GM12878 (cell line): ENCODE results near the gene LRRC74B. TPM values are rescaled to one million over a fixed set of nuclear protein-coding genes. Genes with fewer than 3 reads are reported as not detected.

ENCODE experiments used
- ATAC-seq: fragments of 200-7000 bp; cut with Tn5 transposase; 3 replicates; pipeline ENCODE4 v1.9.1; 2020; ENCODE audit warnings: mild to moderate bottlenecking, moderate library complexity
- BruUV-seq: library from RNA; stranded (reverse); fragments of 400-500 nt; replicated peaks from 2 replicates; lab custom pipeline; 2021; lab: Mats Ljungman, UMichigan
- CTCF ChIA-PET: fragments of 300-600 bp; sonication (Branson Sonifier 250); formaldehyde crosslinking; extraction: SDS; loops from one replicate; lab custom pipeline; 2021; ENCODE audit warnings: inconsistent platforms; lab: Yijun Ruan, JAX
- POLR2A ChIA-PET: fragments of 350-600 bp; formaldehyde crosslinking; extraction: SDS; loops from one replicate; lab custom pipeline; 2021; ENCODE audit warnings: inconsistent platforms; lab: Charles Lee
- RAD21 ChIA-PET: fragments of 300-600 bp; sonication (Branson Sonifier 250); formaldehyde crosslinking; loops from one replicate; lab custom pipeline; 2023; ENCODE audit warnings: antibody characterized with exemption; ENCODE audit not compliant: unreplicated experiment; lab: Charles Lee
- SMC1A ChIA-PET: fragments of 300-600 bp; sonication (Branson Sonifier 250); formaldehyde crosslinking; loops from one replicate; lab custom pipeline; 2023; ENCODE audit not compliant: unreplicated experiment, uncharacterized antibody; lab: Charles Lee
- DNase-seq: peaks from one replicate; pipeline ENCODE4 v3.0.0-alpha.2; 2011; ENCODE audit warnings: low read depth, low spot score
- FAIRE-seq: peaks from 3 replicates; lab custom pipeline; 2011; peaks lifted over from hg19 to GRCh38; lab: Jason Lieb, UNC
- H2AFZ ChIP-seq: 2 replicates; pipeline ENCODE4 v1.6.0; 2011; ENCODE audit warnings: low read depth, low read length, control low read depth; ENCODE audit not compliant: control insufficient read depth
- H3K27ac ChIP-seq: 2 replicates; pipeline ENCODE4 v1.5.1; 2011; ENCODE audit warnings: control low read depth; ENCODE audit not compliant: control insufficient read depth, insufficient read depth
- H3K27me3 ChIP-seq, 2 experiments: replicated peaks in 1 of 2; 2 replicates each; pipeline versions ENCODE4 v1.6.0 to v1.6.1; 2011; ENCODE audit warnings: low read length in 1 of 2; ENCODE audit not compliant: control insufficient read depth in 2 of 2, insufficient read depth in 2 of 2
- H3K36me3 ChIP-seq, 2 experiments: 2 replicates each; pipeline ENCODE4 v1.5.1; 2011; ENCODE audit warnings: low read length in 1 of 2; ENCODE audit not compliant: control insufficient read depth in 2 of 2, insufficient read depth in 2 of 2
- H3K4me1 ChIP-seq: 2 replicates; pipeline ENCODE4 v1.6.1; 2011; ENCODE audit warnings: mild to moderate bottlenecking, low read length, moderate library complexity, mixed read lengths; ENCODE audit not compliant: control insufficient read depth, insufficient read depth
- H3K4me2 ChIP-seq: 2 replicates; pipeline ENCODE4 v1.6.0; 2011; ENCODE audit warnings: control low read depth; ENCODE audit not compliant: control insufficient read depth, insufficient read depth
- H3K4me3 ChIP-seq: fragments of 200-600 bp; sonication (generic); 2 replicates; pipeline ENCODE4 v1.5.1; 2016
- H3K79me2 ChIP-seq: 2 replicates; pipeline ENCODE4 v1.6.0; 2011; ENCODE audit warnings: low read length; ENCODE audit not compliant: control insufficient read depth, insufficient read depth
- H3K9ac ChIP-seq: 2 replicates; pipeline ENCODE4 v1.8.0; 2011; ENCODE audit warnings: low read length, control low read depth, mixed read lengths; ENCODE audit not compliant: control insufficient read depth, insufficient read depth
- H3K9me3 ChIP-seq: replicated peaks from 3 replicates; pipeline ENCODE4 v1.5.1; 2011; ENCODE audit warnings: mild to moderate bottlenecking, low read length; ENCODE audit not compliant: control insufficient read depth, insufficient read depth
- H4K20me1 ChIP-seq: 2 replicates; pipeline ENCODE4 v1.6.0; 2011; ENCODE audit not compliant: control insufficient read depth, insufficient read depth
- BMI1 ChIP-seq: fragments of 450-650 bp; IDR thresholded peaks from 2 replicates; pipeline ENCODE4 v1.6.1; 2016; ENCODE audit warnings: mild to moderate bottlenecking, moderate library complexity, borderline replicate concordance
- CBX3 ChIP-seq: fragments of 200-600 bp; sonication (generic); IDR thresholded peaks from 2 replicates; pipeline ENCODE4 v1.6.1; 2016; ENCODE audit warnings: low read depth, borderline replicate concordance
- CREB1 ChIP-seq: IDR thresholded peaks from 2 replicates; pipeline ENCODE4 v1.6.1; 2012; ENCODE audit warnings: low read depth, mild to moderate bottlenecking, inconsistent platforms
- E4F1 ChIP-seq: fragments of 450-650 bp; IDR thresholded peaks from 2 replicates; pipeline ENCODE4 v1.6.1; 2018; ENCODE audit warnings: borderline replicate concordance, mild to moderate bottlenecking; ENCODE audit not compliant: partially characterized antibody
- ELK1 ChIP-seq: IDR thresholded peaks from 2 replicates; pipeline ENCODE4 v1.6.1; 2012; ENCODE audit warnings: low read depth, low read length, improper control_type of control experiment
- HDGF ChIP-seq: fragments of 450-650 bp; IDR thresholded peaks from 2 replicates; pipeline ENCODE4 v1.6.1; 2016; ENCODE audit warnings: antibody characterized with exemption
- MTA3 ChIP-seq: IDR thresholded peaks from 2 replicates; pipeline ENCODE4 v1.6.1; 2012; ENCODE audit warnings: low read length, inconsistent platforms, borderline replicate concordance
- MYB ChIP-seq: fragments of 150-350 bp; IDR thresholded peaks from 2 replicates; pipeline ENCODE4 v1.6.1; 2014; ENCODE audit warnings: mild to moderate bottlenecking, low read depth, low read length, borderline replicate concordance
- NFXL1 ChIP-seq: fragments of 450-650 bp; IDR thresholded peaks from 2 replicates; pipeline ENCODE4 v1.6.1; 2017; ENCODE audit warnings: antibody characterized with exemption, mild to moderate bottlenecking, borderline replicate concordance
- RB1 ChIP-seq: fragments of 450-650 bp; formaldehyde crosslinking; IDR thresholded peaks from 2 replicates; pipeline ENCODE4 v1.6.1; 2017; ENCODE audit warnings: mild to moderate bottlenecking, borderline replicate concordance
- SIN3A ChIP-seq: IDR thresholded peaks from 2 replicates; pipeline ENCODE4 v1.6.1; 2012; ENCODE audit warnings: low read depth, low read length, improper control_type of control experiment
- TBL1XR1 ChIP-seq: IDR thresholded peaks from 2 replicates; pipeline ENCODE4 v1.6.1; 2012; ENCODE audit warnings: low read depth, low read length, improper control_type of control experiment
- ZBED1 ChIP-seq: IDR thresholded peaks from 2 replicates; pipeline ENCODE4 v1.6.1; 2016; ENCODE audit warnings: borderline replicate concordance
- WGBS: methylation state at CpG from one replicate; pipeline ENCODE4 v1.1.6; 2016; ENCODE audit warnings: low lambda C conversion rate; ENCODE audit not compliant: insufficient replicate concordance, insufficient coverage; ENCODE audit errors: missing lambda C conversion rate; 5-methylcytosine and 5-hydroxymethylcytosine counted together
- in situ Hi-C: fragments of 300-500 bp; cut with MboI; formaldehyde crosslinking; loops from 9 replicates; pipeline ENCODE4 v1.14.3; 2018; ENCODE audit warnings: mixed read lengths
- intact Hi-C: fragments of 100-400 bp; cut with micrococcal nuclease; formaldehyde crosslinking; loops from one replicate; pipeline ENCODE4 v1.14.2; 2022; ENCODE audit not compliant: unreplicated experiment
- polyA plus RNA-seq, 11 experiments: library from polyadenylated mRNA; depleted of rRNA in 4 of 11; unstranded in 6 of 11; stranded (reverse) in 5 of 11; fragments of >200 nt; fragmentation: Nextera tagmentation in 4 of 11; fragmentation: Illumina TruSeq in 1 of 11; extraction: Ambion mirVana in 4 of 11; extraction: Trizol in 1 of 11; gene quantifications; 1 replicate in 1 of 11; 2 replicates in 10 of 11; pipeline versions ENCODE4 v1.2.1 to v1.2.3, GENCODE V29; 2011 to 2016; ENCODE audit warnings: inconsistent platforms in 2 of 11, missing spikeins in 2 of 11, low read depth in 1 of 11
- total RNA-seq, 4 experiments: library from RNA; depleted of rRNA in 3 of 4; stranded (reverse); fragments of >200 nt in 3 of 4; fragmentation: Illumina TruSeq in 1 of 4; extraction: Trizol in 1 of 4; gene quantifications; 2 replicates each; pipeline versions ENCODE4 v1.2.1 to v1.2.3, GENCODE V29; 2013 to 2021

Gene LRRC74B
- total and polyA plus RNA-seq, 10 of the 15 experiments (the other 5 are each of a cell fraction or from before 2014, with no cell fraction given): not detected

- BruUV-seq: no TSS peak
- Histone ChIP-seq H3K4me3 (no peak overlapping the region), H4K20me1 (no peaks in the 10 kb centered on the region), H2AFZ (no peak overlapping the region), H3K36me3 (no peaks in the 10 kb centered on the region), H3K4me1 (no peaks in the 10 kb centered on the region), H3K79me2 (no peaks in the 10 kb centered on the region), H3K9me3 (no peaks in the 10 kb centered on the region), H3K27me3 (no peaks in the 10 kb centered on the region), H3K27ac (no peak overlapping the region), H3K9ac (no peak overlapping the region), H3K4me2 (no peak overlapping the region)
- intact Hi-C loops (no loop called here), in situ Hi-C loops (no loop called here)
- TF ChIP-seq BMI1: no peak
- TF ChIP-seq MTA3: no peak
- TF ChIP-seq HDGF: no peak
- TF ChIP-seq SIN3A: no peak
- no peak for TF ChIP-seq ZBED1
- TF ChIP-seq RB1: no peak
- TF ChIP-seq E4F1: no peak
- no peak for TF ChIP-seq TBL1XR1
- no peak for TF ChIP-seq NFXL1
- TF ChIP-seq CREB1: no peak
- TF ChIP-seq ELK1: no peak
- TF ChIP-seq MYB: no peak
- no peak for TF ChIP-seq CBX3
- ATAC-seq: no peak
- DNase-seq: no peak
- CTCF ChIA-PET: interaction anchor here (0.6 to 1.6 kb wide), 6 partner anchors 13 to 545 kb away, joined by 3 to 7 read pairs (median 4); no protein-coding TSS in a partner anchor
- POLR2A ChIA-PET: no interaction called here
- WGBS: 53% methylated on average over 6 of the region's 6 CpGs
- no peak for FAIRE-seq
- SMC1A ChIA-PET: no interaction called here
- RAD21 ChIA-PET: interaction anchor here (0.7 kb wide), 1 partner anchor 81 kb away, joined by 3 read pairs; no protein-coding TSS in a partner anchor
Observed at GRCh38 chr22:21101877-21102638, 56.3 kb downstream of the LRRC74B start.
